IPS-20b (cell line): ENCODE measurements around the gene GSTA3.
"Not testable (repeated sequence)": the region's sequence is repeated elsewhere in the genome, so short reads cannot be mapped to it uniquely, and the experiment has no call there.

Source experiments
- H3K27ac ChIP-seq: one replicate; pipeline ENCODE4 v1.5.1; 2013; ENCODE audit warnings: low read length
- H3K27me3 ChIP-seq: 2 replicates; pipeline ENCODE4 v1.6.1; 2013; ENCODE audit warnings: mild to moderate bottlenecking, low read length, inconsistent platforms; ENCODE audit not compliant: insufficient read depth
- H3K36me3 ChIP-seq: 2 replicates; pipeline ENCODE4 v1.6.1; 2013; ENCODE audit warnings: low read depth, mild to moderate bottlenecking, inconsistent platforms, low read length, moderate library complexity; ENCODE audit not compliant: insufficient read depth
- H3K4me1 ChIP-seq: 2 replicates; pipeline ENCODE4 v1.6.1; 2013; ENCODE audit warnings: mild to moderate bottlenecking, control low read depth, inconsistent platforms, low read length, moderate library complexity; ENCODE audit not compliant: insufficient read depth
- H3K4me3 ChIP-seq: 2 replicates; pipeline ENCODE4 v1.5.1; 2013; ENCODE audit warnings: mild to moderate bottlenecking, low read length, inconsistent platforms
- H3K9ac ChIP-seq: 2 replicates; pipeline ENCODE4 v1.6.1; 2013; ENCODE audit warnings: low read depth, mild to moderate bottlenecking, inconsistent platforms, low read length, moderate library complexity
- H3K9me3 ChIP-seq: 2 replicates; pipeline ENCODE4 v1.6.1; 2013; ENCODE audit warnings: mild to moderate bottlenecking, low read depth, low read length, inconsistent platforms; ENCODE audit not compliant: insufficient read depth

The GSTA3 gene

GRCh38 chr6:52909531-52909930, at the start of gene GSTA3:
TSS of gene GSTA3 (minus strand) at chr6:52909698. CDS start at chr6:52905834, 3,864 bp downstream.
- Histone ChIP-seq H3K9ac (no peak within 1 kb of the TSS), H3K27me3 (no peaks in the 10 kb centered on the region), H3K4me1 (no peaks in the 10 kb centered on the region), H3K4me3 (no peak within 1 kb of the TSS), H3K27ac (no peak within 1 kb of the TSS), H3K36me3 (no peaks in the 10 kb centered on the region), H3K9me3 (no peaks in the 10 kb centered on the region)

GRCh38 chr6:52958546-52959255, 49.2 kb upstream of the GSTA3 start:
- peaks cover 5% of the 10 kb centered on the region; the same call in 1 of the 2 replicates for H3K4me1 ChIP-seq
- H3K9ac ChIP-seq: no peak overlapping the region
- H3K36me3 ChIP-seq: no peaks in the 10 kb centered on the region
- no peak overlapping the region for H3K27ac ChIP-seq
- peaks cover 3% of the 10 kb centered on the region; the same call in 1 of the 2 replicates for H3K9me3 ChIP-seq
- peaks cover 22% of the 10 kb centered on the region; the same call in 1 of the 2 replicates for H3K27me3 ChIP-seq
- no peak overlapping the region for H3K4me3 ChIP-seq

GRCh38 chr6:52955871-52956270, 46.4 kb upstream of the GSTA3 start:
- Histone ChIP-seq H3K4me1 (peaks cover 5% of the 10 kb centered on the region; the same call in 1 of the 2 replicates), H3K27ac (no peak overlapping the region), H3K9me3 (no peaks in the 10 kb centered on the region), H3K9ac (no peak overlapping the region), H3K36me3 (no peaks in the 10 kb centered on the region), H3K27me3 (peaks cover 11% of the 10 kb centered on the region; the same call in 1 of the 2 replicates), H3K4me3 (no peak overlapping the region)

GRCh38 chr6:52953911-52954839, 44.7 kb upstream of the GSTA3 start:
- no peaks in the 10 kb centered on the region for H3K36me3 ChIP-seq
- no peak overlapping the region for H3K27ac ChIP-seq
- no peaks in the 10 kb centered on the region for H3K4me1 ChIP-seq

GRCh38 chr6:52946306-52946705, 36.8 kb upstream of the GSTA3 start:
- Histone ChIP-seq H3K27ac (no peak overlapping the region), H3K27me3 (no peaks in the 10 kb centered on the region), H3K36me3 (no peaks in the 10 kb centered on the region), H3K9me3 (no peaks in the 10 kb centered on the region), H3K9ac (no peak overlapping the region), H3K4me1 (peaks cover 4% of the 10 kb centered on the region; the same call in 1 of the 2 replicates), H3K4me3 (no peak overlapping the region)

More at GRCh38 chr6:52953911-52954839, 44.7 kb upstream of the GSTA3 start:
- Histone ChIP-seq H3K27me3 (peaks cover 4% of the 10 kb centered on the region; the same call in 1 of the 2 replicates), H3K9me3 (no peaks in the 10 kb centered on the region), H3K4me3 (no peak overlapping the region), H3K9ac (no peak overlapping the region)

- H3K27me3 ChIP-seq, H3K4me3 ChIP-seq, H3K27ac ChIP-seq, H3K4me1 ChIP-seq, H3K36me3 ChIP-seq, H3K9me3 ChIP-seq, H3K9ac ChIP-seq: not testable (repeated sequence)
Observed at GRCh38 chr6:52942821-52943220, 33.3 kb upstream of the GSTA3 start.

- Histone ChIP-seq H3K9ac (no peak overlapping the region), H3K9me3 (no peaks in the 10 kb centered on the region), H3K4me1 (peaks cover 4% of the 10 kb centered on the region; the same call in 1 of the 2 replicates), H3K36me3 (no peaks in the 10 kb centered on the region), H3K4me3 (no peak overlapping the region), H3K27ac (no peak overlapping the region), H3K27me3 (no peaks in the 10 kb centered on the region)
Observed at GRCh38 chr6:52942221-52942620, 32.7 kb upstream of the GSTA3 start.

GRCh38 chr6:52937908-52938307, 28.4 kb upstream of the GSTA3 start:
- Histone ChIP-seq H3K4me1 (no peaks in the 10 kb centered on the region), H3K27me3 (no peaks in the 10 kb centered on the region), H3K9me3 (no peaks in the 10 kb centered on the region), H3K36me3 (no peaks in the 10 kb centered on the region), H3K27ac (no peak overlapping the region), H3K4me3 (no peak overlapping the region), H3K9ac (no peak overlapping the region)

- Histone ChIP-seq H3K27ac (no peak overlapping the region), H3K4me3 (no peak overlapping the region), H3K36me3 (no peaks in the 10 kb centered on the region), H3K9ac (no peak overlapping the region), H3K4me1 (peaks cover 7% of the 10 kb centered on the region; the same call in 1 of the 2 replicates), H3K27me3 (no peaks in the 10 kb centered on the region), H3K9me3 (peaks cover 8% of the 10 kb centered on the region; the same call in 1 of the 2 replicates)
Observed at GRCh38 chr6:52933778-52934177, 24.3 kb upstream of the GSTA3 start.

- no peaks in the 10 kb centered on the region for H3K36me3 ChIP-seq
- H3K27me3 ChIP-seq: no peaks in the 10 kb centered on the region
- peaks cover 7% of the 10 kb centered on the region; the same call in 1 of the 2 replicates for H3K4me1 ChIP-seq
- peaks cover 8% of the 10 kb centered on the region; the same call in 1 of the 2 replicates for H3K9me3 ChIP-seq
- no peak overlapping the region for H3K4me3 ChIP-seq
- no peak overlapping the region for H3K27ac ChIP-seq
- H3K9ac ChIP-seq: no peak overlapping the region
Observed at GRCh38 chr6:52931351-52931750, 21.9 kb upstream of the GSTA3 start.

- Histone ChIP-seq H3K9me3 (peaks cover 8% of the 10 kb centered on the region; the same call in 1 of the 2 replicates), H3K4me3 (no peak overlapping the region), H3K27ac (no peak overlapping the region), H3K9ac (no peak overlapping the region), H3K36me3 (no peaks in the 10 kb centered on the region), H3K4me1 (peaks cover 7% of the 10 kb centered on the region; the same call in 1 of the 2 replicates), H3K27me3 (no peaks in the 10 kb centered on the region)
Observed at GRCh38 chr6:52929321-52930164, 20.0 kb upstream of the GSTA3 start.
